ENCODE results near the gene SLC6A17.

- TF ChIP-seq CTCF (IDR thresholded peaks at IDR 0.05) (no peak), POLR2A (IDR thresholded peaks at IDR 0.05) (no peak)
These were observed 48.2 kb upstream of the SLC6A17 start for GRCh38 chr1:110102081-110102480.

All from adrenal gland (tissue), 5 donors.